Psoas muscle (tissue), 8 donors: Measurements from ENCODE around the gene HLA-E. TPM values are rescaled to one million over a fixed set of nuclear protein-coding genes. Genes with fewer than 3 reads are reported as not detected.

Experiments
- ATAC-seq, 4 donors: fragments of 200-7000 bp; cut with Tn5 transposase; one replicate each; pipeline ENCODE4 v1.9.1; 2020; ENCODE audit warnings: moderate library complexity in 3 of 4, mild to moderate bottlenecking in 2 of 4
- DNase-seq, 2 donors: peaks; one replicate each; pipeline ENCODE4 v3.0.0-alpha.2; 2020
- H3K27ac ChIP-seq: fragments of 200-600 bp; one replicate; pipeline ENCODE4 v1.8.0; 2022
- H3K27me3 ChIP-seq, 3 donors: fragments of 200-600 bp in 1 of 3; one replicate each; pipeline versions ENCODE4 v1.6.1 to v1.8.0; 2013 to 2022; ENCODE audit warnings: low read length in 2 of 3, mild to moderate bottlenecking in 2 of 3, moderate library complexity in 1 of 3; ENCODE audit not compliant: insufficient read depth in 3 of 3
- H3K36me3 ChIP-seq, 2 donors: fragments of 200-600 bp in 1 of 2; one replicate each; pipeline versions ENCODE4 v1.6.1 to v1.8.0; 2013 to 2022; ENCODE audit warnings: low read depth in 1 of 2, mild to moderate bottlenecking in 1 of 2, moderate library complexity in 1 of 2; ENCODE audit not compliant: insufficient read depth in 1 of 2
- H3K4me1 ChIP-seq: fragments of 200-600 bp; one replicate; pipeline ENCODE4 v1.8.0; 2022
- H3K4me3 ChIP-seq: fragments of 200-600 bp; one replicate; pipeline ENCODE4 v1.8.0; 2022; ENCODE audit warnings: mild to moderate bottlenecking
- H3K9me3 ChIP-seq: fragments of 200-600 bp; one replicate; pipeline ENCODE4 v1.8.0; 2022
- WGBS, 3 donors: extraction: QIAGEN DNeasy Blood & Tissue Kit; methylation state at CpG; one replicate each; pipeline versions ENCODE4 v1.1.6 to v1.1.7; 2013; 5-methylcytosine and 5-hydroxymethylcytosine counted together
- intact Hi-C, 2 donors: fragments of 100-400 bp; cut with DNase I; formaldehyde crosslinking; loops; one replicate each; pipeline versions ENCODE4 v1.11.0 to v1.14.2; 2022
- polyA plus RNA-seq, 3 donors: library from polyadenylated mRNA; stranded (reverse); fragments of 200-250 nt; gene quantifications; one replicate each; pipeline ENCODE4 v1.2.3, GENCODE V29; 2013
- total RNA-seq, 4 donors: library from RNA; stranded (reverse); fragmentation: NEBNext Ultra II Directional in 2 of 4; extraction: Animal tissue kit (Norgen Biotek cat#: 25700) in 2 of 4; gene quantifications; one replicate each; pipeline versions ENCODE4 v1.2.1 to v1.2.4, GENCODE V29; 2021 to 2023
- TF ChIP-seq, protein P1 (sequence below): fragments of 200-600 bp; IDR thresholded peaks from one replicate; pipeline ENCODE4 v1.8.0; 2022; ENCODE audit warnings: antibody characterized with exemption
- donor health status: healthy with polysubstance abuse.
- donor health status: DM: no; HTN: no; CAD: no; lungs with moderate emphysema.
- donor health status: Bipolar disorder and iron deficiency.
- donor health status: healthy.
- donor health status: DM: yes; HTN: yes; CAD: no.
- donor health status: DM: no; HTN: no; CAD: no.
- donor health status: DM: no; HTN: no; CAD: no.
- donor health status: DM: yes; HTN: yes; CAD: no.

HLA-E gene
- total and polyA plus RNA-seq, 7 donors, result 75.2 to 168 (median 97.8) TPM

DNA sequence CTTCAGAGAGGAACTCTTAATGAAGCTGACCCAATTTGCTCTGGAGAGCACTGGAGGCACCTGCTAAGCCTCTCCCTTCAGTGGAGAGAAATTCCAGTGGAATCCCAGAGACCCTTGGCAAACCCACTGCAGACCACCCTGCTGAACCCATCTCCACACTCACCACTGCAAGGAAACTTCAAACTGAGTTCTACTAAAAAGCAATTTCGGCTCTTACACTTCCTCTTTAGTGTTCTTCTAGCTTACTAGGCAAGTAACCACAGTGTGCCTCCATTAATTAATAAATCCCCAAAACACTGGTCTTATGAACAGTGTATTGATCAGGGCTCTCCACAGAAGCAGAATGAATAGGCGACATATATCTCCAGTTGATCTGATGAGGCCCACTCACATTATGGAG, 43.0 kb upstream of the HLA-E start:
- Histone ChIP-seq H3K36me3 (no peaks in the 10 kb centered on the region), H3K4me1 (no peaks in the 10 kb centered on the region), H3K27ac (no peak overlapping the region), H3K4me3 (no peak overlapping the region), H3K9me3 (no peaks in the 10 kb centered on the region), H3K27me3 (peaks cover 3 to 95% (median 15%) of the 10 kb centered on the region in 3 donors)
- intact Hi-C loops, result no loop called here
- ATAC-seq (no peak), DNase-seq (no peak)
- 48 to 82% (median 71%) methylated on average over 2 of the region's 2 CpGs for WGBS, 3 donors
- TF ChIP-seq, protein P1, sequence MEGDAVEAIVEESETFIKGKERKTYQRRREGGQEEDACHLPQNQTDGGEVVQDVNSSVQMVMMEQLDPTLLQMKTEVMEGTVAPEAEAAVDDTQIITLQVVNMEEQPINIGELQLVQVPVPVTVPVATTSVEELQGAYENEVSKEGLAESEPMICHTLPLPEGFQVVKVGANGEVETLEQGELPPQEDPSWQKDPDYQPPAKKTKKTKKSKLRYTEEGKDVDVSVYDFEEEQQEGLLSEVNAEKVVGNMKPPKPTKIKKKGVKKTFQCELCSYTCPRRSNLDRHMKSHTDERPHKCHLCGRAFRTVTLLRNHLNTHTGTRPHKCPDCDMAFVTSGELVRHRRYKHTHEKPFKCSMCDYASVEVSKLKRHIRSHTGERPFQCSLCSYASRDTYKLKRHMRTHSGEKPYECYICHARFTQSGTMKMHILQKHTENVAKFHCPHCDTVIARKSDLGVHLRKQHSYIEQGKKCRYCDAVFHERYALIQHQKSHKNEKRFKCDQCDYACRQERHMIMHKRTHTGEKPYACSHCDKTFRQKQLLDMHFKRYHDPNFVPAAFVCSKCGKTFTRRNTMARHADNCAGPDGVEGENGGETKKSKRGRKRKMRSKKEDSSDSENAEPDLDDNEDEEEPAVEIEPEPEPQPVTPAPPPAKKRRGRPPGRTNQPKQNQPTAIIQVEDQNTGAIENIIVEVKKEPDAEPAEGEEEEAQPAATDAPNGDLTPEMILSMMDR, result no peak

DNA sequence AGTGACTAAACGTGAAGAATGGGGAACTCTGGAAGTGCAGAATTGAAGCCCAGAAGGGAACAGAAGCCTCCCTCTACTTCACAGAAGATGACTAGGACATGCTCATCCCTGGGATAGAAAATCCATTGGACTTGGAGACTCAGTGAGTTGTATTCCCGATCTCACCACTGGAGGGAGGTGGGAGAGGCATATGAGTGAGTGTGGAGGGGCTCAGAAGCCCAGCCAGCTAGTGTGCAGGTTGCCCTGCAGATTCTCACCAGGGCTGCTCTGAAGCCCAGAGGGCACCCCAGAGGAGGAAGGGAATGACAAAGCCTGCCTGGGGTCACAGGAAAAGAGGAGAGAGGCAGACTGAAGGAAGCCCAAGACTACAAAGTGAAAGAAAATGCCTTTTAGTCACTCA, 42.1 kb upstream of the HLA-E start:
- WGBS, 3 donors, result 0 to 8% (median 2%) methylated on average over 2 of the region's 2 CpGs
- no peak overlapping the region for H3K4me3 ChIP-seq
- intact Hi-C loops, result no loop called here
- TF ChIP-seq, protein P1, result no peak
- H3K9me3 ChIP-seq, result no peaks in the 10 kb centered on the region
- H3K4me1 ChIP-seq, result no peaks in the 10 kb centered on the region
- no peaks in the 10 kb centered on the region for H3K36me3 ChIP-seq
- H3K27me3 ChIP-seq, result peaks cover 0 to 95% (median 18%) of the 10 kb centered on the region in 3 donors
- DNase-seq (no peak), ATAC-seq (no peak)
- H3K27ac ChIP-seq, result no peak overlapping the region

DNA sequence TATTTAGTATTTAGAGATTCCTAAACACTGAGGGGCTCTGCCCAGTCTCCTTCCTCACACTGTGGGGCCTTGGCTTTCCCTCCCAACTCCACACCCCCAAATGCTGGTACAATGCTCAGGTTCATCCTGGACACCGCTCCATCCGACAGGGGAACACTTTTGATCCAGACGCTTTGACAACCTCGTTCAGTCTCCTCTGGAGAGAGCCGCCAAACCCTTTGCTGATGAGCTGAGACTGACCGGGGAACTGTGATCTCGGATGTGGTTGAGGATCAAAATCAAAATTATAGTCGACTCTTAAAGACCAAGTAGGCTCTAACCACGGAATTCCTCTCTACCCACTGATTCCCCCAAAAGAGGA, 38.8 kb upstream of the HLA-E start:
- Histone ChIP-seq H3K9me3 (no peaks in the 10 kb centered on the region), H3K4me1 (no peaks in the 10 kb centered on the region), H3K4me3 (no peak overlapping the region), H3K36me3 (no peaks in the 10 kb centered on the region), H3K27ac (no peak overlapping the region), H3K27me3 (peaks cover 0 to 95% (median 29%) of the 10 kb centered on the region in 3 donors)
- DNase-seq (no peak), ATAC-seq (no peak)
- 20 to 27% (median 26%) methylated on average over 9 of the region's 9 CpGs for WGBS, 3 donors
- TF ChIP-seq, protein P1, result no peak
- intact Hi-C loops, result no loop called here

DNA sequence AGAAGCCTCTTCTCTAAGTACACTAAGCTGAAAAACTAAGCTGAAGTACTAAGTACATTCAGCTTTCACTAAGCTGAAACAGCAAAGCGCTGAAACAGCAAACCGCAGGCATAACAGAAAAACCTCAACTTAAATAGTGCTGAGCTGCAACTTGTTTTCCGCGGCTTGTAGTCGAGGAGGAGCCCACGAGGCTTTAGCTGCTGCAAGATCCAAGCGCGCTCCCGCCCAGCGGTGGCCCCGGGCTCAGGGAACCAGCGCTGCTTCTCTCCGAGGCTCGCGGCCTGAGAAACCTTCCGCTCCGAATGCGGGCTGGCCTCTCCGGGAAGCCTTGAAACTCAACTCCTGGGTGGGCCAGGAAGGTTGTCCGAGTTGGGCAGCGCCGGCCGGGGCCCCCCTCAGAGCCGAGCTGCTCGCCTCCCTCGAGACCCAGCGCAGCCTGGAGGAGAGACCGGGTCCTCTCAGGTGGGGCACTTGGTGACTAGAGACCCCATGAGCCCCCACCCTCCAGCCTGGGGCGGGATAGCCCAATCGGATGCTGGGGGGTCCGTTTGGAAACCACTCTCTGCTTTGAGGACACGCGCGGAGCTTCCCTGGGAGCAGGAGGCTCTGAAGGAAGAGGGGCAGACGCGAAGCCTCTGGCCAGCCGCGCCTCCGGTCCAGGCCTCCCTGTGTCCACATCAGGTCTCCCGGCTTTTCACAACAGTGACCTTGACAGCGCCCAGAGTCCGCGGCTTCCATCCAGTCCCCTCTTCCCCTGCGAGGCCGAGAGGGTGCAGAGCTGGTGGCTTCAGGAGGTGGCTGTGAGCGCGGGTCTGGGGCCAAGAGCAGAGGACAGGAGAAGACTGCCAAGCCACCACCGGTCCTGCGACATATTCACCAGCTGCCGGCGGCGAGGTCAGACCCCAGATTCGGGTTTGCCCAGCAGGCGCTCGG, 38.1 kb upstream of the HLA-E start:
- intact Hi-C loops, result no loop called here
- Histone ChIP-seq H3K27ac (no peak overlapping the region), H3K27me3 (peaks cover 0 to 93% (median 28%) of the 10 kb centered on the region in 3 donors), H3K4me1 (no peaks in the 10 kb centered on the region), H3K9me3 (no peaks in the 10 kb centered on the region), H3K4me3 (peak overlapping the region; percentile 15), H3K36me3 (no peaks in the 10 kb centered on the region)
- DNase-seq, result peak; percentile 44 to 70
- WGBS, 3 donors, result 9 to 13% (median 9%) methylated on average over 52 to 55 of the region's 55 CpGs
- TF ChIP-seq, protein P1, result no peak
- peak in 2 of 4 donors; percentile 28 to 29 for ATAC-seq
